Activated CD4-positive, alpha-beta memory T cell treated with anti-CD3 and anti-CD28 coated beads for 36 hours (primary cell): ENCODE measurements around the gene ARID1B. TPM values are rescaled to one million over a fixed set of nuclear protein-coding genes. Genes with fewer than 3 reads are reported as not detected.

Experiments used
- CTCF ChIA-PET: fragments of 350-600 bp; sonication (Branson Sonifier 250); formaldehyde crosslinking; loops from one replicate; lab custom pipeline; 2021; ENCODE audit warnings: antibody characterized with exemption, inconsistent platforms; lab: Charles Lee
- POLR2A ChIA-PET: fragments of 350-600 bp; sonication (Branson Sonifier 250); formaldehyde crosslinking; loops from one replicate; lab custom pipeline; 2021; ENCODE audit warnings: antibody characterized with exemption; lab: Charles Lee
- DNase-seq: peaks from one replicate; pipeline ENCODE4 v3.0.0-alpha.2; 2020
- H3K27ac Mint-ChIP-seq: one replicate; pipeline ENCODE4 v1.8.0; 2021; ENCODE audit warnings: mixed read lengths
- H3K27me3 Mint-ChIP-seq: one replicate; pipeline ENCODE4 v1.8.0; 2021; ENCODE audit warnings: mixed read lengths
- H3K36me3 Mint-ChIP-seq: one replicate; pipeline ENCODE4 v1.8.0; 2021; ENCODE audit warnings: mixed read lengths
- H3K4me1 Mint-ChIP-seq: one replicate; pipeline ENCODE4 v1.8.0; 2021; ENCODE audit warnings: low read depth, mixed read lengths
- H3K4me3 Mint-ChIP-seq: one replicate; pipeline ENCODE4 v1.8.0; 2021; ENCODE audit warnings: mild to moderate bottlenecking, mixed read lengths
- H3K9me3 Mint-ChIP-seq: one replicate; pipeline ENCODE4 v1.8.0; 2021; ENCODE audit warnings: mixed read lengths
- intact Hi-C: fragments of 100-400 bp; cut with micrococcal nuclease; formaldehyde crosslinking; loops from one replicate; pipeline ENCODE4 v1.15.1; 2023
- total RNA-seq, 2 experiments: library from RNA; stranded (reverse); gene quantifications; one replicate each; pipeline ENCODE4 v1.2.3, GENCODE V29; 2021

Gene ARID1B
- total RNA-seq, 2 experiments from 2014 or later = 39.0 to 41.5 TPM

DNA sequence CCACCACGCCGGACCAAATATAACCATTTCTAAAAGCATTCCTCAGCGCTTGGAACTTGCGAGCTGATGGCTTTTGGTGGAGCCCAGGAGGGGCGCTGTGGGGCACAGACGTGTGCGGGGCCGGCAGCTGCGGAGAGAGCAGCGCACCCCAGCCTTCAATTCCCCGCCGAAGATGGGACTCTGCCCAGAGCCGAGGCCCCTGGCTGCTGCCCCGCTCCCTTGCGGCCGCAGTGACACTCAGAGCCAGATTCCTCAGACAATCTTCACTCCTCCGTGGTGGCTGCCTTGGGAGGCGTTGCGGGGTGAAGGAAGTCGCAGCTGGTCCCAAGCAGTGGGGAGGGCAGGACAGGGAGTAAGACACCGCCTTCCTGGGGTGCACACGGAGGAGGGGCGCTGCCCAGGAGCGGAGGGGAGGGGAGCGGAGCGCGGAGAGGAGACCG lies 458.4 kb downstream of the ARID1B start:
- ChIA-PET POLR2A (interaction anchor here (1.0 to 1.2 kb wide), 2 partner anchors 12 to 38 kb away, joined by 3 to 4 read pairs; no protein-coding TSS in a partner anchor), CTCF (interaction anchor here (0.5 to 3.0 kb wide), 20 partner anchors 9 to 1785 kb away, joined by 3 to 24 read pairs (median 4); no protein-coding TSS in a partner anchor)
- peak; percentile 69 for DNase-seq
- no peaks in the 10 kb centered on the region for H3K9me3 Mint-ChIP-seq
- peaks cover 14% of the 10 kb centered on the region for H3K4me1 Mint-ChIP-seq
- peak overlapping the region; percentile 87 for H3K4me3 Mint-ChIP-seq
- intact Hi-C loops = loop anchor here (2.0 kb wide), 2 partner anchors 15 to 39 kb away; no protein-coding TSS in a partner anchor
- peaks cover 19% of the 10 kb centered on the region for H3K27me3 Mint-ChIP-seq
- no peaks in the 10 kb centered on the region for H3K36me3 Mint-ChIP-seq
- H3K27ac Mint-ChIP-seq = no peak overlapping the region

DNA sequence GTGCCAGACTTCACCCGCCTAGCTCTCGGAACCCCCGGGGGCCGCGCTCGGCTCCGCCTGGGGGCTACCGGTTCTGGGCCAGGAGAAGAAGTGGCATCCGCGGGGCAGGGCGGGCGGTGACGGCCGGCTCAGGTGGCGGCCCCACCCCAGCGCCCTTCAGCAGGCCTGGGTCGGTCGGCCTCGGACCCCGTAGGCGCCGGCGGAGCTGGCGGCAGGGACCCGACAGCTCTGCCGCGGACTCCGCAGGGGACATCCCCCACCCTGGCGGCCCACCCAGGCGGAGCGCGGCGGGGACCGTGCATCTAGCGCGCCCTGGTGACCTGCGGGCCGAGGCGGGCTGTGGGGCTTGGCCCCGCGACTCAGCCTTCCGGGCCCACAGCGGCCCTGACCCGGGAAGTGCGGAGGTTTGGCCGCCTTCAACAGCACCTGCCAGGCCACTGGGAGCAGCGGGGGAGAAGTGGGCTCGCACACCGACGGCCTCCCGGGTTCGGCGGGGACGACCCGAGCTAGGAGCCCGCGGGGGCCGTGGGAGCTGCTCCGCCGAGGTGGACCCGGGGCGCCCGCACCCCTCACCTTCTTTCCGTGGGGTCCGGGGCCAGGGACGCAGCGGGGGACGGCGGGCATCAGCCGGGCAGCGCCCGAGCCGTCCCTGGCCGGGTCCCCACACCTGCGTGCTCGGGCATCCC lies 459.0 kb downstream of the ARID1B start:
- Mint-ChIP-seq H3K27ac (no peak overlapping the region), H3K9me3 (no peaks in the 10 kb centered on the region), H3K36me3 (no peaks in the 10 kb centered on the region), H3K27me3 (peaks cover 19% of the 10 kb centered on the region), H3K4me1 (peaks cover 14% of the 10 kb centered on the region), H3K4me3 (peak overlapping the region; percentile 87)
- intact Hi-C loops = no loop called here
- ChIA-PET CTCF (interaction anchor here (0.7 to 3.0 kb wide), 18 partner anchors 9 to 202 kb away, joined by 3 to 24 read pairs (median 4); no protein-coding TSS in a partner anchor), POLR2A (interaction anchor here (1.0 to 1.2 kb wide), 2 partner anchors 12 to 38 kb away, joined by 3 to 4 read pairs; no protein-coding TSS in a partner anchor)
- DNase-seq = no peak

DNA sequence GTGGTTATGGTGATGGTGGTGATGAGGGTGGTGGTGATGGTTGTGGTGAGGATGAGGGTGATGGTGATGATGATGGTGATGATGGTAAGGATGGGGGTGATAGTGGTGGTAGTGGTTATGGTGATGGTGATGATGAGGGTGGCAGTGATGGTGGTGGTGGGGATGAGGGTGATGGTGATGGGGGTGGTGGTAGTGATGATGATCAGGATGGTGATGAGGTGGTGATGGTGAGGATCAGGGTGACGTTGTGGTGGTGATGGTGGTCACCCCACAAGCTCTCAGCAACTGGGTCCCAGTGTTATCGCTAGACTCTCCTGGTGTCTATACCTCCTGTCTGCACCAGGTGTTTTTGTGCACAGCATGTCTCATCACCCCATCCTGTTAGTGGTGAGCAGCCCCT lies 461.2 kb downstream of the ARID1B start:
- H3K27ac Mint-ChIP-seq = no peak overlapping the region
- intact Hi-C loops = no loop called here

GRCh38 chr6:157239148-157239547 lies 462.0 kb downstream of the ARID1B start:
- Mint-ChIP-seq H3K27ac (no peak overlapping the region), H3K9me3 (no peaks in the 10 kb centered on the region), H3K36me3 (no peaks in the 10 kb centered on the region), H3K4me1 (peaks cover 14% of the 10 kb centered on the region), H3K27me3 (peaks cover 16% of the 10 kb centered on the region), H3K4me3 (no peak overlapping the region)
- ChIA-PET CTCF (no interaction called here), POLR2A (no interaction called here)
- DNase-seq = no peak
- intact Hi-C loops = no loop called here

More for the DNA sequence above, 461.2 kb downstream of the ARID1B start:
- Mint-ChIP-seq H3K9me3 (no peaks in the 10 kb centered on the region), H3K4me3 (no peak overlapping the region), H3K4me1 (peaks cover 14% of the 10 kb centered on the region), H3K36me3 (no peaks in the 10 kb centered on the region), H3K27me3 (peaks cover 19% of the 10 kb centered on the region)
- ChIA-PET CTCF (interaction anchor here (0.6 kb wide), 1 partner anchor 1089 kb away, joined by 3 read pairs; no protein-coding TSS in a partner anchor), POLR2A (no interaction called here)
- DNase-seq = no peak

GRCh38 chr6:157239671-157240058 lies 462.5 kb downstream of the ARID1B start:
- intact Hi-C loops = no loop called here
- peaks cover 13% of the 10 kb centered on the region for H3K4me1 Mint-ChIP-seq
- no peak for DNase-seq
- H3K27ac Mint-ChIP-seq = no peak overlapping the region
- ChIA-PET POLR2A (no interaction called here), CTCF (no interaction called here)
- no peaks in the 10 kb centered on the region for H3K9me3 Mint-ChIP-seq
- H3K4me3 Mint-ChIP-seq = no peak overlapping the region
- H3K36me3 Mint-ChIP-seq = no peaks in the 10 kb centered on the region
- peaks cover 15% of the 10 kb centered on the region for H3K27me3 Mint-ChIP-seq

GRCh38 chr6:157240059-157240959 lies 463.1 kb downstream of the ARID1B start:
- no peak overlapping the region for H3K4me3 Mint-ChIP-seq

DNA sequence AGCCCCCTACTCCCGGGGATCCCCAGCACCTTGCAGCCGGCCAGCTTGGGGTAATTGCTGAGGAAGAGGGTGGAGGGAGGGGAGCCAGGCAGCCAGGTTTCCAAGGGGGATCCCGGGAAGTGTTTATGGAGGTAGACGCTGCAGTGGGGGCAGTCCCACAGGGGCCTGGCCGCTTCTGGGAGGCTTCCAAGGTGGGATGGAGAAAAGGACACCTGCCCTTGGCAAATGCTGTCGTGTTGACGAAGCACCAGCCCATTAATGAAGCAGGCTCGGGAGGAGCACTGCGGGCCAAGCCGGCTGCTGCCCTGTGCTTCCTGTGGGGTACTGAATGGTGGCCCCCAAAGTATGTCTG lies 463.8 kb downstream of the ARID1B start:
- Mint-ChIP-seq H3K4me1 (peaks cover 3% of the 10 kb centered on the region), H3K4me3 (no peak overlapping the region), H3K9me3 (no peaks in the 10 kb centered on the region), H3K36me3 (no peaks in the 10 kb centered on the region), H3K27me3 (peaks cover 6% of the 10 kb centered on the region), H3K27ac (no peak overlapping the region)
- no peak for DNase-seq
- intact Hi-C loops = no loop called here
- CTCF ChIA-PET = no interaction called here
- POLR2A ChIA-PET = no interaction called here

More at GRCh38 chr6:157240059-157240959, 463.1 kb downstream of the ARID1B start:
- Mint-ChIP-seq H3K27ac (no peak overlapping the region), H3K36me3 (no peaks in the 10 kb centered on the region), H3K4me1 (peaks cover 8% of the 10 kb centered on the region), H3K9me3 (no peaks in the 10 kb centered on the region), H3K27me3 (peaks cover 10% of the 10 kb centered on the region)
- POLR2A ChIA-PET = no interaction called here
- DNase-seq = peak; percentile 22
- intact Hi-C loops = no loop called here
- CTCF ChIA-PET = no interaction called here

GRCh38 chr6:157242791-157243190 lies 465.6 kb downstream of the ARID1B start:
- no peaks in the 10 kb centered on the region for H3K27me3 Mint-ChIP-seq
- no peaks in the 10 kb centered on the region for H3K36me3 Mint-ChIP-seq
- no peak for DNase-seq
- intact Hi-C loops = no loop called here
- no peak overlapping the region for H3K27ac Mint-ChIP-seq
- POLR2A ChIA-PET = no interaction called here
- CTCF ChIA-PET = no interaction called here
- no peaks in the 10 kb centered on the region for H3K9me3 Mint-ChIP-seq
- H3K4me3 Mint-ChIP-seq = no peak overlapping the region
- H3K4me1 Mint-ChIP-seq = no peaks in the 10 kb centered on the region

DNA sequence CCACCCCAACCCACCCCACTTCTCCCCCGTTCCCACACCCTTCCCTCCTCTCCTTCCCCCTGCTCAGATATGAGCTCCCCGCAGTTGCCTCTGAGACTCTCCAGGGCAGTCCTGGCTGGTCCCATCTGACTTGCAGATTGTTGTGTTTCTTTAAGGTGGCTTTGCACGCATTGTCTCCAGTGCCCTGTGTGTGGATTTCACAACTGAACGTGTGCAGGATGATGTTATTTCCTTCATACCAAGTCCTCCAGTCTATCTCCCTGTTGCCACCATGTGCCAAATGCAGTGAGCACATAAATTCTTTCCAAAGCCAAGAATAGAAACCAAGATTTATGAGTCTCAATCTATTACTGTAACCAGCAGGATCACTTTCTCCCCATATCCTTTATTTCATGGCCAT lies 467.0 kb downstream of the ARID1B start:
- ChIA-PET POLR2A (no interaction called here), CTCF (interaction anchor here (2.0 kb wide), 1 partner anchor 9 kb away, joined by 6 read pairs; no protein-coding TSS in a partner anchor)
- Mint-ChIP-seq H3K27me3 (no peaks in the 10 kb centered on the region), H3K4me1 (no peaks in the 10 kb centered on the region), H3K9me3 (peaks cover 9% of the 10 kb centered on the region), H3K36me3 (no peaks in the 10 kb centered on the region), H3K4me3 (no peak overlapping the region), H3K27ac (no peak overlapping the region)
- intact Hi-C loops = no loop called here
- DNase-seq = no peak

DNA sequence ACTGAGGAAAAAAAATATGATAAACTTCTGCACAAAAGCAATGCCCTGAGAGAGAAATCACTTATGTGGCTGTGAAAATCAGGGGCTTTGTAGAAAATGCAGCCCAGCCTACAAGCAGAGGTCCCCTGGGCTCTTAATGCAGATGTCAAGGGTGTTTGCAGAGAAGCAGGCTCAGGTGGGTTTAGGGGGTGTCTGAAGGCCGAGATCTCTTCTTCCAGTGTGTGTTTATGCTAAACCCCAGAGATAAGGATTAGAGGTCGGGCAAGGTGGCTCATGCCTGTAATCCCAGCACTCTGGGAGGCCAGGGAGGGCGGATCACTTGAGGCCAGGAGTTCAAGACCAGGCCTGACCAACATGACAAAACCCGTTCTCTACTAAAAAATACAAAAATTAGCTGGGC lies 467.6 kb downstream of the ARID1B start:
- CTCF ChIA-PET = interaction anchor here (2.0 kb wide), 1 partner anchor 9 kb away, joined by 6 read pairs; no protein-coding TSS in a partner anchor
- no peaks in the 10 kb centered on the region for H3K27me3 Mint-ChIP-seq
- no peak overlapping the region for H3K4me3 Mint-ChIP-seq
- POLR2A ChIA-PET = no interaction called here
- no peak for DNase-seq
- H3K36me3 Mint-ChIP-seq = no peaks in the 10 kb centered on the region
- no peaks in the 10 kb centered on the region for H3K4me1 Mint-ChIP-seq
- intact Hi-C loops = no loop called here
- H3K9me3 Mint-ChIP-seq = peaks cover 9% of the 10 kb centered on the region
- H3K27ac Mint-ChIP-seq = no peak overlapping the region

DNA sequence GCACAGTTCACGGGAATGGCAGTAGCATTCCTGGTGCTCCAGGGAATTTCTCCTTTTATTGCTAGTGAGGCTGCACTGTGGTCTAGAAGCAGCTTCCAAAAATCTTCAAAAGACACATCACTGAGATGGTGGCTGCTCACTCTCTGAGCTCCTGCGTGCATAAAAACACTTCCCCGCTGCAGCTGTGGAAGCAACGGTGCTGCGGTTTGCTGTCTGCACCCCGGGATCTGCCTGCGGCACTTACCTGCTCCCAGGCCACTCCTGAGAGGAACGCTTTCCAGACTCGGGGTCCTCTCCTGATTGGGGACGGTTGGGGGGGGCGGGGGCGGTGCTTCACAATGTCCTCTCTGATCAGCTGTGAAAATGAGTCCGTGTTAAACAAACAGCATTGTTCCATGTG lies 468.3 kb downstream of the ARID1B start:
- peaks cover 9% of the 10 kb centered on the region for H3K9me3 Mint-ChIP-seq
- intact Hi-C loops = no loop called here
- ChIA-PET POLR2A (no interaction called here), CTCF (interaction anchor here (2.0 kb wide), 1 partner anchor 10 kb away, joined by 6 read pairs; no protein-coding TSS in a partner anchor)
- no peaks in the 10 kb centered on the region for H3K4me1 Mint-ChIP-seq
- H3K36me3 Mint-ChIP-seq = no peaks in the 10 kb centered on the region
- no peak overlapping the region for H3K4me3 Mint-ChIP-seq
- DNase-seq = no peak
- no peak overlapping the region for H3K27ac Mint-ChIP-seq
- H3K27me3 Mint-ChIP-seq = no peaks in the 10 kb centered on the region
